GM08714 (cell line): ENCODE results near the gene CNTNAP2.
"Not testable (repeated sequence)": the region's sequence is repeated elsewhere in the genome, so short reads cannot be mapped to it uniquely, and the experiment has no call there.

Experiments
- H3K4me3 ChIP-seq: fragments of 200-500 bp; sonication (Bioruptor generic); 2 replicates; pipeline ENCODE4 v1.5.1; 2014; ENCODE audit warnings: mild to moderate bottlenecking, low read length, inconsistent platforms
- ZNF274 ChIP-seq: IDR thresholded peaks from 2 replicates; pipeline ENCODE4 v1.6.1; 2012; ENCODE audit warnings: mild to moderate bottlenecking, low read depth, low read length

The CNTNAP2 gene

GRCh38 chr7:147564786-147565476 lies 1448.3 kb downstream of the CNTNAP2 start:
- no peak for TF ChIP-seq ZNF274
- H3K4me3 ChIP-seq = no peak overlapping the region

GRCh38 chr7:147567043-147567442 lies 1450.4 kb downstream of the CNTNAP2 start:
- no peak overlapping the region for H3K4me3 ChIP-seq
- TF ChIP-seq ZNF274 = no peak

GRCh38 chr7:147569116-147569913 lies 1452.7 kb downstream of the CNTNAP2 start:
- H3K4me3 ChIP-seq = no peak overlapping the region
- no peak for TF ChIP-seq ZNF274

- H3K4me3 ChIP-seq = no peak overlapping the region
- no peak for TF ChIP-seq ZNF274
Measured at GRCh38 chr7:147570390-147570789, 1453.8 kb downstream of the CNTNAP2 start.

- TF ChIP-seq ZNF274 = no peak
- H3K4me3 ChIP-seq = no peak overlapping the region
Measured at GRCh38 chr7:147571436-147572185, 1455.0 kb downstream of the CNTNAP2 start.

- H3K4me3 ChIP-seq = no peak overlapping the region
- no peak for TF ChIP-seq ZNF274
Measured at GRCh38 chr7:147578196-147578595, 1461.6 kb downstream of the CNTNAP2 start.

- TF ChIP-seq ZNF274 = no peak
- H3K4me3 ChIP-seq = no peak overlapping the region
Measured at GRCh38 chr7:147579148-147579547, 1462.5 kb downstream of the CNTNAP2 start.

- TF ChIP-seq ZNF274 = no peak
- no peak overlapping the region for H3K4me3 ChIP-seq
Measured at GRCh38 chr7:147584771-147585193, 1468.2 kb downstream of the CNTNAP2 start.

GRCh38 chr7:147586110-147586509 lies 1469.5 kb downstream of the CNTNAP2 start:
- TF ChIP-seq ZNF274 = no peak
- H3K4me3 ChIP-seq = no peak overlapping the region

- no peak overlapping the region for H3K4me3 ChIP-seq
- no peak for TF ChIP-seq ZNF274
Measured at GRCh38 chr7:147586526-147586925, 1469.9 kb downstream of the CNTNAP2 start.

- no peak overlapping the region for H3K4me3 ChIP-seq
- TF ChIP-seq ZNF274 = no peak
Measured at GRCh38 chr7:147593271-147594057, 1476.9 kb downstream of the CNTNAP2 start.

GRCh38 chr7:147595042-147595441 lies 1478.4 kb downstream of the CNTNAP2 start:
- H3K4me3 ChIP-seq = no peak overlapping the region
- no peak for TF ChIP-seq ZNF274

- not testable (repeated sequence) for H3K4me3 ChIP-seq
Measured at GRCh38 chr7:147598687-147599086, 1482.1 kb downstream of the CNTNAP2 start.

- no peak for TF ChIP-seq ZNF274
- H3K4me3 ChIP-seq = no peak overlapping the region
Measured at GRCh38 chr7:147605323-147605722, 1488.7 kb downstream of the CNTNAP2 start.
